Sigmoid colon (tissue), 7 donors: ENCODE results near the gene CARD11. TPM values are rescaled to one million over a fixed set of nuclear protein-coding genes. Genes with fewer than 3 reads are reported as not detected.

Experiments used
- DNase-seq: peaks from one replicate; pipeline ENCODE4 v3.0.0-alpha.2; 2019
- H3K27ac ChIP-seq, 4 donors: fragments of 200-600 bp; sonication (generic); one replicate each; pipeline ENCODE4 v1.5.1; 2016 to 2019; ENCODE audit warnings: mild to moderate bottlenecking in 1 of 4
- H3K27me3 ChIP-seq, 3 donors: fragments of 200-600 bp; sonication (generic); one replicate each; pipeline ENCODE4 v1.5.1; 2019; ENCODE audit warnings: mild to moderate bottlenecking in 1 of 3
- H3K36me3 ChIP-seq, 4 donors: fragments of 200-600 bp; sonication (generic); one replicate each; pipeline ENCODE4 v1.5.1; 2016 to 2019
- H3K4me1 ChIP-seq, 4 donors: fragments of 200-600 bp; sonication (generic); one replicate each; pipeline ENCODE4 v1.5.1; 2017 to 2019
- H3K4me3 ChIP-seq, 4 donors: fragments of 200-600 bp; sonication (generic); one replicate each; pipeline ENCODE4 v1.5.1; 2017 to 2019; ENCODE audit warnings: mild to moderate bottlenecking in 2 of 4, moderate library complexity in 1 of 4
- H3K9me3 ChIP-seq, 4 donors: fragments of 200-600 bp in 3 of 4; sonication (generic) in 3 of 4; one replicate each; pipeline versions ENCODE4 v1.5.1 to v1.6.1; 2013 to 2019
- EP300 ChIP-seq, 4 donors: sonication (generic); formaldehyde crosslinking; IDR thresholded peaks; one replicate each; pipeline ENCODE4 v1.6.1; 2017; ENCODE audit warnings: antibody characterized with exemption in 4 of 4
- POLR2A ChIP-seq, 2 donors: fragments of 450-650 bp; IDR thresholded peaks; one replicate each; pipeline ENCODE4 v1.6.1; 2016; ENCODE audit warnings: antibody characterized with exemption in 2 of 2, mild to moderate bottlenecking in 2 of 2, moderate library complexity in 2 of 2
- POLR2AphosphoS5 ChIP-seq, 4 donors: sonication (generic); formaldehyde crosslinking; IDR thresholded peaks; one replicate each; pipeline ENCODE4 v1.6.1; 2017; ENCODE audit warnings: antibody characterized with exemption in 4 of 4
- WGBS, 2 donors: extraction: QIAGEN DNeasy Blood & Tissue Kit; methylation state at CpG; one replicate each; pipeline ENCODE4 v1.1.7; 2013; 5-methylcytosine and 5-hydroxymethylcytosine counted together
- intact Hi-C: fragments of 100-400 bp; cut with DNase I; formaldehyde crosslinking; loops from one replicate; pipeline ENCODE4 v1.15.1; 2023
- polyA plus RNA-seq, 3 donors: library from polyadenylated mRNA; stranded (reverse); fragments of 200-250 nt; gene quantifications; one replicate each; pipeline ENCODE4 v1.2.3, GENCODE V29; 2013
- total RNA-seq, 4 donors: library from RNA; depleted of rRNA; stranded (reverse); fragments of >200 nt; gene quantifications; one replicate each; pipeline ENCODE4 v1.1.0, GENCODE V29; 2016
- TF ChIP-seq, protein P1 (sequence below), 4 experiments: fragments of 450-650 bp in 3 of 4; fragments of 200-600 bp in 1 of 4; IDR thresholded peaks; one replicate each; pipeline ENCODE4 v1.5.1; 2016 to 2019; ENCODE audit warnings: antibody characterized with exemption in 4 of 4, mild to moderate bottlenecking in 3 of 4, moderate library complexity in 2 of 4
- donor health status: healthy with polysubstance abuse.
- donor health status: Bipolar disorder and iron deficiency.
- donor health status: healthy.

CARD11 gene
- total and polyA plus RNA-seq, 7 donors: 0.14 to 22.4 (median 0.66) TPM; not detected in 1

DNA sequence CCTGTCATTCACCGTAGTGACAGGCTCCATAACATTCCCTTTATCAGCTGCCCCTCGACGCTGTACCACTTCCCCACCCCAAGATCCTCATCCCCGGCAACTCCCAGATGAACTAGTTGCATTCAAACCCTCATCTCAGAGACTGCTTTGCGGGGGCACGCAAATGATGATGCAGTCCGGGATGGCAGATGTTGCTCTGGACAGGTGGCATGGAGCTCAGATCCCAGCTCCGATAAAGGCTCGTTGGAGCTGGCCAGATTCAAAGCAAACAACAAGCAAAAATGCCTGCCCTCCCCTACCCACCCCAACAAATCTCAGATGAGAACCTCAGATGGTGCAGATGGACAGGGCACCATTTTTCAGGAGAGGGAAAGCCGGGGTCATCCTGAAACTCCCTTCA is 46.7 kb downstream of the CARD11 start:
- no peak for TF ChIP-seq POLR2A (IDR thresholded peaks at IDR 0.05)
- no peak for TF ChIP-seq POLR2AphosphoS5 (IDR thresholded peaks at IDR 0.05)
- TF ChIP-seq, protein P1, sequence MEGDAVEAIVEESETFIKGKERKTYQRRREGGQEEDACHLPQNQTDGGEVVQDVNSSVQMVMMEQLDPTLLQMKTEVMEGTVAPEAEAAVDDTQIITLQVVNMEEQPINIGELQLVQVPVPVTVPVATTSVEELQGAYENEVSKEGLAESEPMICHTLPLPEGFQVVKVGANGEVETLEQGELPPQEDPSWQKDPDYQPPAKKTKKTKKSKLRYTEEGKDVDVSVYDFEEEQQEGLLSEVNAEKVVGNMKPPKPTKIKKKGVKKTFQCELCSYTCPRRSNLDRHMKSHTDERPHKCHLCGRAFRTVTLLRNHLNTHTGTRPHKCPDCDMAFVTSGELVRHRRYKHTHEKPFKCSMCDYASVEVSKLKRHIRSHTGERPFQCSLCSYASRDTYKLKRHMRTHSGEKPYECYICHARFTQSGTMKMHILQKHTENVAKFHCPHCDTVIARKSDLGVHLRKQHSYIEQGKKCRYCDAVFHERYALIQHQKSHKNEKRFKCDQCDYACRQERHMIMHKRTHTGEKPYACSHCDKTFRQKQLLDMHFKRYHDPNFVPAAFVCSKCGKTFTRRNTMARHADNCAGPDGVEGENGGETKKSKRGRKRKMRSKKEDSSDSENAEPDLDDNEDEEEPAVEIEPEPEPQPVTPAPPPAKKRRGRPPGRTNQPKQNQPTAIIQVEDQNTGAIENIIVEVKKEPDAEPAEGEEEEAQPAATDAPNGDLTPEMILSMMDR (IDR thresholded peaks at IDR 0.05): no peak
- no peak for TF ChIP-seq EP300 (IDR thresholded peaks at IDR 0.05)
- WGBS, 2 donors: 90 to 91% methylated on average over 10 of the region's 10 CpGs
- intact Hi-C loops: no loop called here
- H3K4me1 ChIP-seq: no peaks in the 10 kb centered on the region
- H3K9me3 ChIP-seq: no peaks in the 10 kb centered on the region
- peak; percentile 48 for DNase-seq
- no peak overlapping the region for H3K27ac ChIP-seq
- no peaks in the 10 kb centered on the region for H3K36me3 ChIP-seq
- H3K4me3 ChIP-seq: no peak overlapping the region
- no peaks in the 10 kb centered on the region for H3K27me3 ChIP-seq

DNA sequence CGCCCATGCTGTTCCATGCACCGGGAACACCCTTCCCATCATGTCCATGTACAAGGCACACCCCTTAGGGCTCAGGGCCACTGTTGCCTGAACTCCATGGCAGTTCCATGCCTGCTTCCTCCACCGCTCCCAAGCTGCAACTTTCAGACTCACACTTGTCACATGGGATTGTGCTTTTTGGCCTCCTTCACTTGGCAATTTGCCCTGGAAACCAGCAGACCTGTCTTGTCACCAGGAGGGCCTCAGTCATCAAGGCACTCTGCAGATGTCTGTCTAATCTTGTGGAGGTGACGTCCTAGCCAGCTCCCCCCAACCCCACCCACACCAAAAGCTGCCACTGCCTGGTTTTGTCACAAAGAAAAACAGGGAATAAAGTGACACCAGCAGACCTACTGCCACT is 47.5 kb downstream of the CARD11 start:
- 84 to 87% methylated on average over 4 of the region's 4 CpGs for WGBS, 2 donors
- no peak overlapping the region for H3K27ac ChIP-seq
- H3K36me3 ChIP-seq: no peaks in the 10 kb centered on the region
- H3K4me3 ChIP-seq: no peak overlapping the region
- no peaks in the 10 kb centered on the region for H3K27me3 ChIP-seq
- H3K9me3 ChIP-seq: no peaks in the 10 kb centered on the region
- intact Hi-C loops: no loop called here
- H3K4me1 ChIP-seq: no peaks in the 10 kb centered on the region
- peak; percentile 39 for DNase-seq
- TF ChIP-seq EP300 (IDR thresholded peaks at IDR 0.05) (no peak), POLR2AphosphoS5 (IDR thresholded peaks at IDR 0.05) (no peak), POLR2A (IDR thresholded peaks at IDR 0.05) (no peak)
- TF ChIP-seq, protein P1 (IDR thresholded peaks at IDR 0.05): no peak

DNA sequence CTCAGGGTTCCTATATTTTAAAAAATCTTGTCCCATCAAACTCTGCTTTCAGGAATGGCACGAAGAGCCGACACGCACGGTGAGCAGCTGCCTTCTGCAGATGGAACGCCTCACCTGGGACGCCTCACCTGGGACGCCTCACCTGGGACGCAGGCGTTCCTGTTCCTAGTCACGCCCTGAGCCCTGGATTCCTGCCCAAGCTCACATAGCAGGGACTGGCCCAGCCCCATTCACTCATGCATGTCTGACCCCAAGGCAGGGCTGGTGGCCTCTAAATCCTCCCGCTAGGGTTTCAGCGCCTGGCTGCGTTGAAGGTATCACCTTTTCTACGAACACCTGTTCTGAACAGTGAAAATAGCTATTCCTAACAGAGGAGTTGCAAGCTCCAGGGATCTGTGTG is 49.8 kb downstream of the CARD11 start:
- 22 to 74% methylated on average over 14 of the region's 14 CpGs for WGBS, 2 donors
- Histone ChIP-seq H3K9me3 (no peaks in the 10 kb centered on the region), H3K27me3 (no peaks in the 10 kb centered on the region), H3K4me1 (no peaks in the 10 kb centered on the region), H3K27ac (no peak overlapping the region), H3K4me3 (no peak overlapping the region), H3K36me3 (no peaks in the 10 kb centered on the region)
- TF ChIP-seq, protein P1 (IDR thresholded peaks at IDR 0.05): no peak
- no peak for TF ChIP-seq POLR2A (IDR thresholded peaks at IDR 0.05)
- no peak for TF ChIP-seq POLR2AphosphoS5 (IDR thresholded peaks at IDR 0.05)
- no peak for TF ChIP-seq EP300 (IDR thresholded peaks at IDR 0.05)
- intact Hi-C loops: no loop called here
- DNase-seq: peak; percentile 18

DNA sequence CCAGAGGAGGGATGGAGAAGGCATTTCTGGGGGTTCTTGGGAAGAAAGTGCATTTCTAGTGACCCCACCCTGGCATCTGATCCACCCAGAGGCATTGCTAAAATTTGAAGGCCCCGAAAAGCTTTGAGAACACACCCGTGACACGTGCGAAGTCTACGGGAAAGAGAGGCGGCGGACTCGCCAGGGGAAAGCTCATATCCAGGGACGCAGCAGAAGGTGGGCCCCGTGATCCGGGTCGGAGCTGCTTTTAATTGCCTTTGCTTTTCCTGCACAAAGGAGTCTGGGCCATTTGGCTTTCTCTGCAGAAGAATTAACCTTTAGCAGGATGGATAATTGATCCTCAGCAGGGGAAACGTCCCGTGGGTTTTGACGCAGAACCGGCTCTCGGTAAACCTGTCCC is 50.3 kb downstream of the CARD11 start:
- intact Hi-C loops: no loop called here

More for the DNA sequence above, 50.3 kb downstream of the CARD11 start:
- 25 to 75% methylated on average over 17 of the region's 17 CpGs for WGBS, 2 donors
- H3K4me3 ChIP-seq: no peak overlapping the region
- no peak for DNase-seq
- H3K27me3 ChIP-seq: no peaks in the 10 kb centered on the region
- H3K4me1 ChIP-seq: no peaks in the 10 kb centered on the region
- TF ChIP-seq, protein P1 (IDR thresholded peaks at IDR 0.05): no peak
- TF ChIP-seq POLR2A (IDR thresholded peaks at IDR 0.05): no peak
- TF ChIP-seq EP300 (IDR thresholded peaks at IDR 0.05): no peak
- no peak for TF ChIP-seq POLR2AphosphoS5 (IDR thresholded peaks at IDR 0.05)
- no peak overlapping the region for H3K27ac ChIP-seq
- H3K36me3 ChIP-seq: no peaks in the 10 kb centered on the region
- no peaks in the 10 kb centered on the region for H3K9me3 ChIP-seq
